HepG2 (cell line): ENCODE results near the gene LSM14B. TPM values are rescaled to one million over a fixed set of nuclear protein-coding genes. Genes with fewer than 3 reads are reported as not detected.
A peak's percentile ranks its signal among the peaks of the same experiment; 100 is the strongest.

ENCODE experiments used
- ARNTL ChIP-seq: sonication (generic); formaldehyde crosslinking; IDR thresholded peaks from 2 replicates; pipeline ENCODE4 v1.4.0; 2020; ENCODE audit warnings: mild to moderate bottlenecking, missing genetic modification reagents
- EEA1 ChIP-seq: sonication (generic); formaldehyde crosslinking; IDR thresholded peaks from 2 replicates; pipeline ENCODE4 v1.5.1; 2020; ENCODE audit warnings: mild to moderate bottlenecking, missing genetic modification reagents, borderline replicate concordance
- GLI4 ChIP-seq: sonication (generic); formaldehyde crosslinking; IDR thresholded peaks from 2 replicates; pipeline ENCODE4 v1.5.1; 2020; ENCODE audit warnings: missing genetic modification reagents, mild to moderate bottlenecking, moderate library complexity, borderline replicate concordance
- NFKBIZ ChIP-seq: IDR thresholded peaks from 2 replicates; pipeline ENCODE4 v1.6.1; 2018; ENCODE audit warnings: missing genetic modification reagents, missing compliant biosample characterization
- ZNF101 ChIP-seq: sonication (generic); formaldehyde crosslinking; IDR thresholded peaks from 2 replicates; pipeline ENCODE4 v1.4.0; 2020; ENCODE audit warnings: mild to moderate bottlenecking, low read depth, missing genetic modification reagents, borderline replicate concordance
- ZNF24 ChIP-seq: fragments of 450-650 bp; IDR thresholded peaks from 2 replicates; pipeline ENCODE4 v1.6.1; 2017; ENCODE audit warnings: antibody characterized with exemption, mild to moderate bottlenecking
- polyA plus RNA-seq, 8 experiments: library from polyadenylated mRNA; depleted of rRNA in 3 of 8; stranded (reverse) in 7 of 8; unstranded in 1 of 8; fragments of >200 nt; fragmentation: Illumina TruSeq in 4 of 8; extraction: Trizol in 4 of 8; gene quantifications; 2 replicates each; pipeline versions ENCODE4 v1.2.1 to v1.2.3, GENCODE V29; 2011 to 2016; ENCODE audit warnings: low read depth in 4 of 8, missing spikeins in 1 of 8, mixed read lengths in 1 of 8; ENCODE audit not compliant: insufficient read depth in 1 of 8
- total RNA-seq, 5 experiments: library from RNA; depleted of rRNA; stranded (reverse); fragments of >200 nt; fragmentation: Illumina TruSeq; extraction: Trizol; gene quantifications; 2 replicates each; pipeline ENCODE4 v1.2.3, GENCODE V29; 2016; ENCODE audit warnings: low read depth in 1 of 5
- TF ChIP-seq, protein P1 (sequence below): sonication (generic); formaldehyde crosslinking; IDR thresholded peaks from 2 replicates; pipeline ENCODE4 v1.5.1; 2020; ENCODE audit warnings: missing genetic modification reagents, mild to moderate bottlenecking, borderline replicate concordance
- TF ChIP-seq, protein P2 (sequence below): sonication (generic); formaldehyde crosslinking; IDR thresholded peaks from 2 replicates; pipeline ENCODE4 v1.4.0; 2020; ENCODE audit warnings: missing genetic modification reagents, borderline replicate concordance
- TF ChIP-seq, protein P3 (sequence below): IDR thresholded peaks from 2 replicates; pipeline ENCODE4 v1.6.1; 2016; ENCODE audit warnings: low read depth, missing genetic modification reagents, missing compliant biosample characterization
- TF ChIP-seq, protein P4 (sequence below): sonication (generic); formaldehyde crosslinking; IDR thresholded peaks from 2 replicates; pipeline ENCODE4 v1.5.1; 2020; ENCODE audit warnings: mild to moderate bottlenecking, missing genetic modification reagents, borderline replicate concordance

Gene LSM14B
- total and polyA plus RNA-seq, 2 of the 13 experiments (the other 11 are each of a cell fraction or from before 2014, with no cell fraction given) = 43.3 to 79.2 TPM

DNA sequence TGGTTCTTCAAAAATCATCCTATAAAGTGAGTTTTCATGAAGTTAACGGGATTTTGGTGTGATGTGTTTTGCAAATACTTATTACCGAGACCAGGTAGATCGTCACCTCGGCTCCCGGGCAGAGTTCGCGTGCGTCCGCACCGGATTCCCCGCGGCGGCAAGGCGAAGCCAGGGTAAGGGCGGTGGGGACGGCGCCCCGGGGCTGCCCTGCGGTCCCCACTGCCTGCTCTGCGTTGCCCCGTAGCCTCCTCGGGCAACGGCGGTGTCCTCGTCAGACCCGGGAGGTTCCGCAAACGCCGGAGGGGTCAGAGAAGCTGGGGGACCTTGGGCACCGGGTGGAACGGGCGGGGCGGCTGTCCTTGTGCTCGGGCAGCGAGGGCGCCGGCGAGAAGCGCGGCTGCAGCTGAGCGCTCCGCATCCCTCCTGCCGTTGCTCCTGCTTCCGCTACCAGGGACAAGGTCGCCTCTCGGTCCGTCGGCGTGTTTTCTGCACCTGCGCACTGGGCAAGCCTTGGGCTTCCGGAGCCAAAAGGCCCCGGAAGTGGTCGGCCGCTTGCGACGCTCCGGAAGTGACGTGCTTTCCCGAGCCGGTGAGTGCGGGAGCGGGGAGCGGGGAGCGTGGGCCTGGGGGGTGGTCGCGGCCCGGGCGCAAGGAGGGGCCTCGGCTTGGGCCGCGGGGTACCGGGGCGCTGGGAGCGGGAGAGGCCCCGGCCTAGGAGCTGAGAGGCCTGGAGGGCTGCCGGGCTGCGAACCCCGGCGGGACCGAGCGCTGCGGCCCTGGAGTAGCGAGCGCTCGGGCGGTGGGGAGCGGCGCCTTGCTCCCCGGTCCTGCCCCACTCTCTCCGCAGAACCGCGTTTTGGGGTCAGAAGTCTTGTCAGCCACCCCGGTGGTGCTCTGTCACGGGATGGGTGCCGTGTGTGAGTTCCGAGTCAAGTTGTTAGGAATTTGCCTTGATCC is 60.5 kb downstream of the LSM14B start, which contains the start of gene MTG2 (continued):
- TF ChIP-seq, protein P1, sequence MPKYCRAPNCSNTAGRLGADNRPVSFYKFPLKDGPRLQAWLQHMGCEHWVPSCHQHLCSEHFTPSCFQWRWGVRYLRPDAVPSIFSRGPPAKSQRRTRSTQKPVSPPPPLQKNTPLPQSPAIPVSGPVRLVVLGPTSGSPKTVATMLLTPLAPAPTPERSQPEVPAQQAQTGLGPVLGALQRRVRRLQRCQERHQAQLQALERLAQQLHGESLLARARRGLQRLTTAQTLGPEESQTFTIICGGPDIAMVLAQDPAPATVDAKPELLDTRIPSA = peak; percentile 98; the same call in 1 of the 2 replicates
- TF ChIP-seq, protein P2, sequence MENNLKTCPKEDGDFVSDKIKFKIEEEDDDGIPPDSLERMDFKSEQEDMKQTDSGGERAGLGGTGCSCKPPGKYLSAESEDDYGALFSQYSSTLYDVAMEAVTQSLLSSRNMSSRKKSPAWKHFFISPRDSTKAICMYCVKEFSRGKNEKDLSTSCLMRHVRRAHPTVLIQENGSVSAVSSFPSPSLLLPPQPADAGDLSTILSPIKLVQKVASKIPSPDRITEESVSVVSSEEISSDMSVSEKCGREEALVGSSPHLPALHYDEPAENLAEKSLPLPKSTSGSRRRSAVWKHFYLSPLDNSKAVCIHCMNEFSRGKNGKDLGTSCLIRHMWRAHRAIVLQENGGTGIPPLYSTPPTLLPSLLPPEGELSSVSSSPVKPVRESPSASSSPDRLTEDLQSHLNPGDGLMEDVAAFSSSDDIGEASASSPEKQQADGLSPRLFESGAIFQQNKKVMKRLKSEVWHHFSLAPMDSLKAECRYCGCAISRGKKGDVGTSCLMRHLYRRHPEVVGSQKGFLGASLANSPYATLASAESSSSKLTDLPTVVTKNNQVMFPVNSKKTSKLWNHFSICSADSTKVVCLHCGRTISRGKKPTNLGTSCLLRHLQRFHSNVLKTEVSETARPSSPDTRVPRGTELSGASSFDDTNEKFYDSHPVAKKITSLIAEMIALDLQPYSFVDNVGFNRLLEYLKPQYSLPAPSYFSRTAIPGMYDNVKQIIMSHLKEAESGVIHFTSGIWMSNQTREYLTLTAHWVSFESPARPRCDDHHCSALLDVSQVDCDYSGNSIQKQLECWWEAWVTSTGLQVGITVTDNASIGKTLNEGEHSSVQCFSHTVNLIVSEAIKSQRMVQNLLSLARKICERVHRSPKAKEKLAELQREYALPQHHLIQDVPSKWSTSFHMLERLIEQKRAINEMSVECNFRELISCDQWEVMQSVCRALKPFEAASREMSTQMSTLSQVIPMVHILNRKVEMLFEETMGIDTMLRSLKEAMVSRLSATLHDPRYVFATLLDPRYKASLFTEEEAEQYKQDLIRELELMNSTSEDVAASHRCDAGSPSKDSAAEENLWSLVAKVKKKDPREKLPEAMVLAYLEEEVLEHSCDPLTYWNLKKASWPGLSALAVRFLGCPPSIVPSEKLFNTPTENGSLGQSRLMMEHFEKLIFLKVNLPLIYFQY = peak; percentile 46; the same call in 1 of the 2 replicates
- peak; percentile 53; the same call in 1 of the 2 replicates for TF ChIP-seq ZNF101 (CRISPR knock-in tag)
- peak; percentile 71 for TF ChIP-seq ARNTL (CRISPR knock-in tag)
- TF ChIP-seq, protein P3, sequence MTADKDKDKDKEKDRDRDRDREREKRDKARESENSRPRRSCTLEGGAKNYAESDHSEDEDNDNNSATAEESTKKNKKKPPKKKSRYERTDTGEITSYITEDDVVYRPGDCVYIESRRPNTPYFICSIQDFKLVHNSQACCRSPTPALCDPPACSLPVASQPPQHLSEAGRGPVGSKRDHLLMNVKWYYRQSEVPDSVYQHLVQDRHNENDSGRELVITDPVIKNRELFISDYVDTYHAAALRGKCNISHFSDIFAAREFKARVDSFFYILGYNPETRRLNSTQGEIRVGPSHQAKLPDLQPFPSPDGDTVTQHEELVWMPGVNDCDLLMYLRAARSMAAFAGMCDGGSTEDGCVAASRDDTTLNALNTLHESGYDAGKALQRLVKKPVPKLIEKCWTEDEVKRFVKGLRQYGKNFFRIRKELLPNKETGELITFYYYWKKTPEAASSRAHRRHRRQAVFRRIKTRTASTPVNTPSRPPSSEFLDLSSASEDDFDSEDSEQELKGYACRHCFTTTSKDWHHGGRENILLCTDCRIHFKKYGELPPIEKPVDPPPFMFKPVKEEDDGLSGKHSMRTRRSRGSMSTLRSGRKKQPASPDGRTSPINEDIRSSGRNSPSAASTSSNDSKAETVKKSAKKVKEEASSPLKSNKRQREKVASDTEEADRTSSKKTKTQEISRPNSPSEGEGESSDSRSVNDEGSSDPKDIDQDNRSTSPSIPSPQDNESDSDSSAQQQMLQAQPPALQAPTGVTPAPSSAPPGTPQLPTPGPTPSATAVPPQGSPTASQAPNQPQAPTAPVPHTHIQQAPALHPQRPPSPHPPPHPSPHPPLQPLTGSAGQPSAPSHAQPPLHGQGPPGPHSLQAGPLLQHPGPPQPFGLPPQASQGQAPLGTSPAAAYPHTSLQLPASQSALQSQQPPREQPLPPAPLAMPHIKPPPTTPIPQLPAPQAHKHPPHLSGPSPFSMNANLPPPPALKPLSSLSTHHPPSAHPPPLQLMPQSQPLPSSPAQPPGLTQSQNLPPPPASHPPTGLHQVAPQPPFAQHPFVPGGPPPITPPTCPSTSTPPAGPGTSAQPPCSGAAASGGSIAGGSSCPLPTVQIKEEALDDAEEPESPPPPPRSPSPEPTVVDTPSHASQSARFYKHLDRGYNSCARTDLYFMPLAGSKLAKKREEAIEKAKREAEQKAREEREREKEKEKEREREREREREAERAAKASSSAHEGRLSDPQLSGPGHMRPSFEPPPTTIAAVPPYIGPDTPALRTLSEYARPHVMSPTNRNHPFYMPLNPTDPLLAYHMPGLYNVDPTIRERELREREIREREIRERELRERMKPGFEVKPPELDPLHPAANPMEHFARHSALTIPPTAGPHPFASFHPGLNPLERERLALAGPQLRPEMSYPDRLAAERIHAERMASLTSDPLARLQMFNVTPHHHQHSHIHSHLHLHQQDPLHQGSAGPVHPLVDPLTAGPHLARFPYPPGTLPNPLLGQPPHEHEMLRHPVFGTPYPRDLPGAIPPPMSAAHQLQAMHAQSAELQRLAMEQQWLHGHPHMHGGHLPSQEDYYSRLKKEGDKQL = peak; percentile 22; the same call in 1 of the 2 replicates
- TF ChIP-seq ZNF24 = no peak
- TF ChIP-seq, protein P4, sequence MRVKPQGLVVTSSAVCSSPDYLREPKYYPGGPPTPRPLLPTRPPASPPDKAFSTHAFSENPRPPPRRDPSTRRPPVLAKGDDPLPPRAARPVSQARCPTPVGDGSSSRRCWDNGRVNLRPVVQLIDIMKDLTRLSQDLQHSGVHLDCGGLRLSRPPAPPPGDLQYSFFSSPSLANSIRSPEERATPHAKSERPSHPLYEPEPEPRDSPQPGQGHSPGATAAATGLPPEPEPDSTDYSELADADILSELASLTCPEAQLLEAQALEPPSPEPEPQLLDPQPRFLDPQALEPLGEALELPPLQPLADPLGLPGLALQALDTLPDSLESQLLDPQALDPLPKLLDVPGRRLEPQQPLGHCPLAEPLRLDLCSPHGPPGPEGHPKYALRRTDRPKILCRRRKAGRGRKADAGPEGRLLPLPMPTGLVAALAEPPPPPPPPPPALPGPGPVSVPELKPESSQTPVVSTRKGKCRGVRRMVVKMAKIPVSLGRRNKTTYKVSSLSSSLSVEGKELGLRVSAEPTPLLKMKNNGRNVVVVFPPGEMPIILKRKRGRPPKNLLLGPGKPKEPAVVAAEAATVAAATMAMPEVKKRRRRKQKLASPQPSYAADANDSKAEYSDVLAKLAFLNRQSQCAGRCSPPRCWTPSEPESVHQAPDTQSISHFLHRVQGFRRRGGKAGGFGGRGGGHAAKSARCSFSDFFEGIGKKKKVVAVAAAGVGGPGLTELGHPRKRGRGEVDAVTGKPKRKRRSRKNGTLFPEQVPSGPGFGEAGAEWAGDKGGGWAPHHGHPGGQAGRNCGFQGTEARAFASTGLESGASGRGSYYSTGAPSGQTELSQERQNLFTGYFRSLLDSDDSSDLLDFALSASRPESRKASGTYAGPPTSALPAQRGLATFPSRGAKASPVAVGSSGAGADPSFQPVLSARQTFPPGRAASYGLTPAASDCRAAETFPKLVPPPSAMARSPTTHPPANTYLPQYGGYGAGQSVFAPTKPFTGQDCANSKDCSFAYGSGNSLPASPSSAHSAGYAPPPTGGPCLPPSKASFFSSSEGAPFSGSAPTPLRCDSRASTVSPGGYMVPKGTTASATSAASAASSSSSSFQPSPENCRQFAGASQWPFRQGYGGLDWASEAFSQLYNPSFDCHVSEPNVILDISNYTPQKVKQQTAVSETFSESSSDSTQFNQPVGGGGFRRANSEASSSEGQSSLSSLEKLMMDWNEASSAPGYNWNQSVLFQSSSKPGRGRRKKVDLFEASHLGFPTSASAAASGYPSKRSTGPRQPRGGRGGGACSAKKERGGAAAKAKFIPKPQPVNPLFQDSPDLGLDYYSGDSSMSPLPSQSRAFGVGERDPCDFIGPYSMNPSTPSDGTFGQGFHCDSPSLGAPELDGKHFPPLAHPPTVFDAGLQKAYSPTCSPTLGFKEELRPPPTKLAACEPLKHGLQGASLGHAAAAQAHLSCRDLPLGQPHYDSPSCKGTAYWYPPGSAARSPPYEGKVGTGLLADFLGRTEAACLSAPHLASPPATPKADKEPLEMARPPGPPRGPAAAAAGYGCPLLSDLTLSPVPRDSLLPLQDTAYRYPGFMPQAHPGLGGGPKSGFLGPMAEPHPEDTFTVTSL = 0 out of 2 replicates have a peak, but pooled peaks have one; percentile 61
- TF ChIP-seq NFKBIZ (CRISPR knock-in tag) = peak; percentile 84
- peak; percentile 89 for TF ChIP-seq EEA1 (CRISPR knock-in tag)
- TF ChIP-seq GLI4 = peak; percentile 66
